ENCODE measurements around the gene ABTB1.
"Not testable (repeated sequence)": the region's sequence is repeated elsewhere in the genome, so short reads cannot be mapped to it uniquely, and the experiment has no call there.

The ABTB1 gene

DNA sequence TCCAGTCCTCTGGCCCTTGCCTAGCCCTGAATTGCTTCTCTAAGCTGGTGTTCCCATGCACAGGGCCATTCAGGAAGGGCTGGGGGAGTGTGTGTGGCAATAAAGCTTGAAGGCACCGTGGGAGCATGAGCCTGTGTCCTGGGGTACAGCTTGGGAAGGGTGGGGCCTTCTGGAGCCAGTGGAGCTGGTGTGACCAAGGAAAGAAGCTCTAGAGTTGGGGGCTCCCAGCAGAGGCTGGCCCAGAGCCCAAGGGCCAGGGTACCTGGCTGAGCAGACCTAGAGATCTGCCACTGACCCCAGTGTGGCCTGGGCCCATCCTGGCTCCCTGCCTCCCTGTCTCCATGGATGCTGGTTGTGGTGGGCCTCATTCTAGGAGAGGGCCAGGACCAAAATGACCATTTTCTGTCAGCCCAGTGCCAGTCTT is 8.1 kb downstream of the ABTB1 start:
- TF ChIP-seq POLR2A (IDR thresholded peaks at IDR 0.05; ENCODE audit: low read depth, low read length): no peak
- TF ChIP-seq PAX5 (IDR thresholded peaks at IDR 0.05; ENCODE audit: insufficient read depth, low read length, severe bottlenecking): no peak
- no peak for TF ChIP-seq SPI1 (IDR thresholded peaks at IDR 0.05; ENCODE audit: low read depth, low read length)
- no peak for TF ChIP-seq TAF1 (IDR thresholded peaks at IDR 0.05; ENCODE audit: low read depth, low read length)
- no peak for TF ChIP-seq POLR2AphosphoS5 (IDR thresholded peaks at IDR 0.05; ENCODE audit: low read depth, low read length)
- TF ChIP-seq POU2F2 (IDR thresholded peaks at IDR 0.05; ENCODE audit: low read depth, low read length): no peak
- no peak for FAIRE-seq
- no peak for DNase-seq (ENCODE audit: insufficient read length, low spot score)

DNA sequence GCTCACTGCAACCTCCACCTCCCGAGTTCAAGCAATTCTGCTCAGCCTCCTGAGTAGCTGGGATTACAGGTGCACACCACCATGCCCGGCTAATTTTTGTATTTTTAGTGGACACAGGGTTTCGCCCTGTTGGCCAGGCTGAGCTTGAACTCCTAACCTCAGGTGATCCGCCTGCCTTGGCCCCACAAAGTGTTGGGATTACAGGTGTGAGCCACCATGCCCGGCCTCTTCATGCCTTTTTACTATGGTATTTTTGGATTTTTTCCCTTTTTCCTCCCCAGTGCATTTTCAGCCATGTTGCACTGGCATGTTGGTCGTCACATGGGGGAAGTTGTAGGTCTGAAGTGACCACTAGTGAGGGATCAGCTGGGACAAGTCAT is 9.4 kb downstream of the ABTB1 start:
- FAIRE-seq: peak; percentile 61
- DNase-seq (ENCODE audit: insufficient read length, low spot score): not testable (repeated sequence)

DNA sequence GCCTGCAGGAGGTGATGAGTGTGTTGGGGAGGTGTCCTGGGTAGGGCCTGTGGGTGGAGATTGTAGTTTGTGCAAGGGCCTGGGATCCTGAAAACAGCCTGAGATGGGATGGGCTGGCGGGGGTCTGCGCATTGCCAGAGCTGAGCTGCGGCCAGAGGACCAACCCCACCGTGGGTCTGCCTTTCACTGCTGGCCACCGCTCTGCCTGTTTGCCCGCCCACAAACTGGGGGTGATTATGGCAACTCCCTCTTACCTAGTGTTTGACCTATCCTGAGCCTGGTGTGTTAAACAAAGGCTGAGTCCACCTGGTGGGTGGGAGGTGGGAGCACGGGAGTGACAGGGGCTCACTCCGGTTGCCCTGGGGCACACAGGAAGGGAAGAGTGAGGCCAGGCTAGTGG is 9.8 kb downstream of the ABTB1 start:
- FAIRE-seq (peak; percentile 71), DNase-seq (ENCODE audit: insufficient read length, low spot score) (no peak)
- TF ChIP-seq POLR2A (IDR thresholded peaks at IDR 0.05; ENCODE audit: low read depth, low read length): no peak
- no peak for TF ChIP-seq POLR2AphosphoS5 (IDR thresholded peaks at IDR 0.05; ENCODE audit: low read depth, low read length)
- TF ChIP-seq TAF1 (IDR thresholded peaks at IDR 0.05; ENCODE audit: low read depth, low read length): no peak
- no peak for TF ChIP-seq SPI1 (IDR thresholded peaks at IDR 0.05; ENCODE audit: low read depth, low read length)
- TF ChIP-seq PAX5 (IDR thresholded peaks at IDR 0.05; ENCODE audit: insufficient read depth, low read length, severe bottlenecking): no peak
- no peak for TF ChIP-seq POU2F2 (IDR thresholded peaks at IDR 0.05; ENCODE audit: low read depth, low read length)

DNA sequence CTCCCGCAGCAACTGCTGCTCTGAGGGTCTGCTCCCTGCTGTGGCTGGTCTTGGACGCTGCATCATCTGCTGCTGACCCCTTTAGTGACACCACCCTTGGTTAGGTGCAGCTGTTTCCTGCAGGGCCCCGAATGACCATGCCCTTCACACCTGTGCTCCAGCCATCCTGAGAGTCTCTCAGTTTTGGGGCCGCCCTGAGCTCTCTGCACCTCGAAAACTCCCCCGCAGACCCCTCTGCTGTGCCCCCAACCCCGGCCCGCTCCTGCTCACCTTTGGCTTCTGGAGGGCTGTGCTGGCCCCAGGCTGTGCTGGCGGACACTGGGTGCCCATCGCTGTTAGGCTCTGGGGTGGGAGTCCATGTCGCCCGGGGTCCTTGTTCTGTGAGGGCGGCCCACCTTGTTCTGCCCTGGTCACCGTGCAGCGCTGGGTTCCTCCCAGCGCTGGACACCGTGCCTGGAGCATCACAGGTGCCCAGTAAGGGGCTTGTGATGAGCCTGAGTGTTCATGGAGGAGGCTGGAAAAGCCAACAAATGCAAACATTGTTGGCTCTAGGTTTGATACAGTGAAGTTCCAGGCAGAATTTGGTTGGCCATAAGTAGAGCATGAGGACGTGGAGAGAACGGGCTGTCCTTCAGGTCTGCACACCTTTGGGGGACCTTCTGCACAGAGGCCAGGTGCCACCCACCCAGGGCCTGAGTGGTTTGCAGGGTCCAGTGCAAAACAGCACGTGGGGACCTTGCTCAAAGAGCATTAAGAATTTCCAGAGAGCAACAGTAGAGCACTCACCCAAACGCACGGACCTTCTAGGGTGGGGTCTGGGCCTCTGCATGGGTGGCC is 12.3 kb downstream of the ABTB1 start:
- no peak for TF ChIP-seq PAX5 (IDR thresholded peaks at IDR 0.05; ENCODE audit: insufficient read depth, low read length, severe bottlenecking)
- no peak for TF ChIP-seq POLR2AphosphoS5 (IDR thresholded peaks at IDR 0.05; ENCODE audit: low read depth, low read length)
- TF ChIP-seq POU2F2 (IDR thresholded peaks at IDR 0.05; ENCODE audit: low read depth, low read length): no peak
- peak; percentile 75 for FAIRE-seq
- no peak for DNase-seq (ENCODE audit: insufficient read length, low spot score)

DNA sequence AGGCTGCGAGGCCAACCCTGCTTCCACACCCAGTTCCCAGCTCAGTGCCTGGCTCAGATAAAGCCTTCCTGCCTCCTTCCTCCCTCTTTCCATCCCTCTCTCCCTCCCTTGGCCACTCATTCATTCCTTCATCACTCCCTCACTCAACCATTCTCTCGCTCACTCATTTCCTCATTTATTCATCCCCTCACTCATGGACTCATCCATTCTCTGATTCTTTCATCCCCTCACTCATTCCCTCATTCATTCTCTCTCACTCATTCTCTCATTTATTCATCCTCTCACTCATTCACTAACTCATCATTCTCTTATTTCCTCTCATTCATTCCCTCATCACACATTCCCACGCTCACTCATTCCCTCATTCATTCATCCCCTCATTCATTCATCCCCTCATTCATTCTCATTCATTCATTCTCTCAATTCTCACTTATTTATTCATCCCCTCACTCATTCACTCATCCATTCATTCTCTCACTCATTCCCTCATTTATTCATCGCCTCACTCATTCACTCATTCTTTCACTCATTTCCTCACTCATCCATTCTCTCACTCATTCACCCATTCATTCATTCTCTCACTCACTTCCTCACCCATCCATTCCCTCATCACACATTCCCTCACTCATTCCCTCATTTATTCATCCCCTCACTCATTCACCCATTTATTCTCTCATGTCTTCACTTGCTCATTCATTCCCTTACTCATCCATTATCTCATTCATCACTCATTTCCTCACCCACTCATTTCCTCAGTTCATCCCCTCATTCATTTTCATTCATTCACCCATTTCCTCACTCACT is 13.2 kb downstream of the ABTB1 start:
- no peak for TF ChIP-seq POLR2AphosphoS5 (IDR thresholded peaks at IDR 0.05; ENCODE audit: low read depth, low read length)
- TF ChIP-seq POU2F2 (IDR thresholded peaks at IDR 0.05; ENCODE audit: low read depth, low read length): no peak
- TF ChIP-seq TAF1 (IDR thresholded peaks at IDR 0.05; ENCODE audit: low read depth, low read length): no peak
- TF ChIP-seq SPI1 (IDR thresholded peaks at IDR 0.05; ENCODE audit: low read depth, low read length): no peak
- no peak for TF ChIP-seq PAX5 (IDR thresholded peaks at IDR 0.05; ENCODE audit: insufficient read depth, low read length, severe bottlenecking)
- no peak for TF ChIP-seq POLR2A (IDR thresholded peaks at IDR 0.05; ENCODE audit: low read depth, low read length)
- peak; percentile 51 for FAIRE-seq
- DNase-seq (ENCODE audit: insufficient read length, low spot score): no peak

DNA sequence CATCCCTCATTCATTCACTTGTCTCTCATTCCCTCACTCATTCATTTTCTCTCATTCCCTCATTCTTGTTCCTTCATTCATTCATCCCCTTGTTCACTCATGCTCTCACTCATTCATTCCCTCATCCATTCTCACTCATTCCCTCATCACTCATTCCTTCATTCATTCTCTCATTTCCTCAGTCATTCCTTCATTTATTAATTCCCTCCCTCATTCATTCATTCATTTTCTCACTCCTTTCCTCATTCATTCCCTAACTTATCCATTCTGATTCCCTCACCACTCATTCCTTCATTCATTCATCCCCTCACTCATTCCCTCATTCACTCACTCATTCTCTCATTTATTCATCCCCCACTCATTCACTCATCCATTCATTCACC is 13.8 kb downstream of the ABTB1 start:
- FAIRE-seq: peak; percentile 86
- TF ChIP-seq SPI1 (IDR thresholded peaks at IDR 0.05; ENCODE audit: low read depth, low read length) (no peak), POLR2A (IDR thresholded peaks at IDR 0.05; ENCODE audit: low read depth, low read length) (no peak), POLR2AphosphoS5 (IDR thresholded peaks at IDR 0.05; ENCODE audit: low read depth, low read length) (no peak), TAF1 (IDR thresholded peaks at IDR 0.05; ENCODE audit: low read depth, low read length) (no peak), POU2F2 (IDR thresholded peaks at IDR 0.05; ENCODE audit: low read depth, low read length) (no peak), PAX5 (IDR thresholded peaks at IDR 0.05; ENCODE audit: insufficient read depth, low read length, severe bottlenecking) (no peak)
- no peak for DNase-seq (ENCODE audit: insufficient read length, low spot score)

DNA sequence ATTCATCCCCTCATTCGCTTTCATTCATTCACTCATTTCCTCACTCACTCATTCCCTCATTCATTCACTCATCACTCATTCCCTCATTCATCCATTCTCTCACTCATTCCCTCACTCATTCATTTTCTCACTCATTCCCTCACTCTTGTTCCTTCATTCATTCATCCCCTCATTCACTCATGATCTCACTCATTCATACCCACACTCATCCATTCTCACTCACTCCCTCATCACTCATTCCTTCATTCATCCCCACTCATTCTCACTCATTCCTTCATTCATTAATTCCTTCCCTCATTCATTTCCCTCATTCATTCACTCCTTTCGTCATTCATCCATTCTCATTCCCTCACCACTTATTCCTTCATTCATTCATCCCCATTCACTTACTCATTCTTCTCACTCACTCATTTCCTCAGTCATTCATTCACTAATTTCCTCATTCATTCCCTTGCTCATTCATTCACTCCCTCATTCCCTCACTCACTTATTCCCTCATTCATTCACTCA is 14.5 kb downstream of the ABTB1 start:
- no peak for FAIRE-seq
- no peak for TF ChIP-seq POLR2A (IDR thresholded peaks at IDR 0.05; ENCODE audit: low read depth, low read length)
- TF ChIP-seq POU2F2 (IDR thresholded peaks at IDR 0.05; ENCODE audit: low read depth, low read length): no peak
- no peak for TF ChIP-seq TAF1 (IDR thresholded peaks at IDR 0.05; ENCODE audit: low read depth, low read length)
- no peak for TF ChIP-seq POLR2AphosphoS5 (IDR thresholded peaks at IDR 0.05; ENCODE audit: low read depth, low read length)
- no peak for TF ChIP-seq PAX5 (IDR thresholded peaks at IDR 0.05; ENCODE audit: insufficient read depth, low read length, severe bottlenecking)
- no peak for TF ChIP-seq SPI1 (IDR thresholded peaks at IDR 0.05; ENCODE audit: low read depth, low read length)

DNA sequence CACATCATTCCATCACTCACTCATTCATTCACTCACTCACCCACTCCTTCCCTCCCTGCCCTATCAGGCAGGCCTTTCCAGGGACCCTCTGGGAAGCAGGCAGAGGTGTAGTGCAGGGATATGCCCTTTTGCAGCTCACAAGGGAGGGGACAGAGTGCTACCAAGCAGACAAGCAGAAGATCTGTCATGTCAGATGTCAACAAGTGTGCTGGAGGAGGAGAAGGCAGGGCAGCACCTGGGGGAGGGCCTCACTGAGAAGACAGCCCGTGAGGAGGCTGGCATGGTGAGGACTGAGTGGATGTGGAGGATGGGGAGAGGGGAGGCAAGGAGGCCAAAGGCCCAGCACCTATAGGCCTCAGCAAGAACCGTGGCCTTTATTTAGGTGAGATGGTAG is 15.3 kb downstream of the ABTB1 start:
- FAIRE-seq: no peak
- TF ChIP-seq PAX5 (IDR thresholded peaks at IDR 0.05; ENCODE audit: insufficient read depth, low read length, severe bottlenecking): no peak
- no peak for TF ChIP-seq POLR2A (IDR thresholded peaks at IDR 0.05; ENCODE audit: low read depth, low read length)
- TF ChIP-seq TAF1 (IDR thresholded peaks at IDR 0.05; ENCODE audit: low read depth, low read length): no peak
- TF ChIP-seq SPI1 (IDR thresholded peaks at IDR 0.05; ENCODE audit: low read depth, low read length): no peak
- no peak for TF ChIP-seq POLR2AphosphoS5 (IDR thresholded peaks at IDR 0.05; ENCODE audit: low read depth, low read length)
- no peak for TF ChIP-seq POU2F2 (IDR thresholded peaks at IDR 0.05; ENCODE audit: low read depth, low read length)
- DNase-seq (ENCODE audit: insufficient read length, low spot score): no peak

More for the DNA sequence above, 14.5 kb downstream of the ABTB1 start:
- DNase-seq (ENCODE audit: insufficient read length, low spot score): no peak

DNA sequence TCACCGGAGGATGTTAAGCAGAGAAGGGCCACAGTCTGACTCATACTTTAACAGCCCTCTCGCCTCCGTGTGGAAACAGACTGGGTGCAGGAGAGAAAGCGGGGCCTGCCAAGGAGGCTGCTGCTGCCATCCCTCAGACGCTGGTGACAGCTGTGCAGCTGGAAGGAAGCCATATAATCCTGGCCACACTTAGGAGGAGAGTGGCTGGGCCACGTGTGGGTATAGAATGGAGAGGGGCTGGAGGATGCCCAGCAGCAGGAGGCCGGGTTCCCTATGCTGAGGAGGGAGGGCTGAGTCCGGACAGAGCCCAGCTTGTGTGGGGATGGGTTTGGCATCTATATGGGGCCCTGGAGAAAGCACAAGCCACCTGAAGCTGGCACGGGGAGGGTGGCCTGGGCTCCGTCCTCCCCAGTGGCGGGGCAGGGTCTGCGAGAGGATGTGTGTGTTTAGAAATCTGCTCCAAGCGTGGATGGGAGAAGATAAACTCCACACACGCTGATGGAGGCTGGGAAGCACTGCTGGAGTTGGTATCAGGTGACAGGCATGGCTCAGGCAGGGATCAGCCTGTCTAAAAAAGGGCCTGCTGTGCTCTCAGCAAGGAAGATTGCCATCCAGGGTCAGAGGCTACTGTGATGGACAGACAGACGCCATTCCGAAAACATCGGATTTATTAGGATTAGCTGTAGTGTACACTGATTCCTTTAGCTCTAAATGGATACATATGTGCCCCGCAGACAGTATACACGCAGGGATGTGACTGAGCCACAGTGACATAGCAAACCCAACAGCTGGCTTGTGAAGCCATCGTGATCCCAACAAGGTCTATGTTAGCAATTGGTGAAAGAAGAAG is 15.9 kb downstream of the ABTB1 start:
- no peak for FAIRE-seq
- TF ChIP-seq SPI1 (IDR thresholded peaks at IDR 0.05; ENCODE audit: low read depth, low read length) (no peak), POLR2A (IDR thresholded peaks at IDR 0.05; ENCODE audit: low read depth, low read length) (no peak), POLR2AphosphoS5 (IDR thresholded peaks at IDR 0.05; ENCODE audit: low read depth, low read length) (no peak), PAX5 (IDR thresholded peaks at IDR 0.05; ENCODE audit: insufficient read depth, low read length, severe bottlenecking) (no peak), POU2F2 (IDR thresholded peaks at IDR 0.05; ENCODE audit: low read depth, low read length) (no peak), TAF1 (IDR thresholded peaks at IDR 0.05; ENCODE audit: low read depth, low read length) (no peak)
- no peak for DNase-seq (ENCODE audit: insufficient read length, low spot score)

Data from GM12891 (cell line).